A673 (cell line): ENCODE data around the gene F8A2. TPM values are rescaled to one million over a fixed set of nuclear protein-coding genes. Genes with fewer than 3 reads are reported as not detected.

Experiments
- microRNA-seq: library from miRNA; unstranded; fragments of <30 nt; microRNA quantifications from one replicate; pipeline ENCODE4 v1.2.0, GENCODE V29; 2021
- total RNA-seq: library from RNA; stranded (reverse); gene quantifications from 2 replicates; pipeline ENCODE4 v1.2.3, GENCODE V29; 2021

Gene F8A2
- total RNA-seq, 1 experiment from 2014 or later, result not detected

Small RNA genes lying within 50 kb of the gene (microRNA-seq; reads per million reads assigned to microRNA genes)
- gene MIR1184-2, result not detected

Other genes with a start within 250 kb of the F8A2 start
- gene VBP1, start 165.6 kb upstream of the F8A2 start, total RNA-seq, result 100 and 119 TPM in 2 replicates
- 0.43 and 0.81 TPM in 2 replicates for gene RAB39B, start 117.6 kb upstream of the F8A2 start, total RNA-seq
- 1.7 and 2.7 TPM in 2 replicates for gene CLIC2, start 47.5 kb upstream of the F8A2 start, total RNA-seq
- gene F8A3, start 76.5 kb downstream of the F8A2 start, total RNA-seq, result 5.3 TPM in 2 replicates
- 0.45 and 0.46 TPM in 2 replicates for gene SPRY3, start 230.5 kb downstream of the F8A2 start, total RNA-seq
- gene TMLHE, start 230.9 kb downstream of the F8A2 start, total RNA-seq, result 16.4 and 18.3 TPM in 2 replicates